Heart left ventricle (tissue), 13 donors: ENCODE measurements around the gene LZTFL1.

Experiments
- POLR2A ChIP-seq, 2 donors: fragments of 450-650 bp; IDR thresholded peaks; one replicate each; pipeline ENCODE4 v1.6.1; 2017; ENCODE audit warnings: antibody characterized with exemption in 2 of 2, mild to moderate bottlenecking in 2 of 2, moderate library complexity in 2 of 2
- TF ChIP-seq, protein P1 (sequence below), 12 donors: fragments of 200-600 bp; sonication (generic) in 4 of 12; IDR thresholded peaks; one replicate each; pipeline versions ENCODE4 v1.5.0 to v1.8.0; 2018 to 2022; ENCODE audit warnings: antibody characterized with exemption in 12 of 12, mild to moderate bottlenecking in 5 of 12
- donor health status: ischemic (EF 13 %, LVEDD 7.1; RV severe dilation, severe dysfunction).
- donor health status: DM: no; HTN: yes; CAD: no.
- donor health status: DM: no; HTN: no; CAD: no.
- donor health status: ischemic (EF 25% LVEDD 6.9; RV normal size, moderate dysfunction).
- donor health status: ischemic (EF 25% LVEDD 5.7; RV mildly dilated, moderate dysfunction).
- donor health status: ischemic (EF 35%, LVEDD 5.7; RV mildly dilated, moderate dysfunction).
- donor health status: nonischemic (EF 11% LVEDD 7.7; RV severe dilation, severe dysfunction).
- donor health status: DM: yes; HTN: yes; CAD: no.
- donor health status: PGD.
- donor health status: ischemic (EF 29% LVEDD 5.4; RV normal size, mild dysfunction).
- donor health status: nonischemic (EF 23%, LVEDD 6.1; RV moderate dilation, normal function).

DNA sequence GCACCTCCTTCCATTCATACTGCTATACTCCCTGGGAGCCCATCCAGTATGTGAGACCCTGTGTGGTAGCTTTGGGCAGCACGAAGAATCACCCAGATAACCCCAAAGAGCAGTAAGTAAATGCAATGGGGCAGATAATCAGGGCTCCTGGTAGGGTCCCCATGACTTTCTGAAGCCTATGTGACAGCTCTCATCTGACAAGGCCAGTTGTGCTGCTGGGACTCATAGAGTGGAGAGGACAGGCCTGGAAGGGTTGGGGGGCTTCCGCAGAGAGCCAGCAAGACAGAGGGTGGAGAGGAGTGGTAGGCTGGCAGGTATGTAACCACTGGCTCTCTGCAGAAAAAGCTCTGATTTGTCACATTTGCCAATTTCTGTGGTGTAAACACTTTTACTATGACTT, 42.3 kb downstream of the LZTFL1 start:
- TF ChIP-seq POLR2A (IDR thresholded peaks at IDR 0.05): no peak
- TF ChIP-seq, protein P1, sequence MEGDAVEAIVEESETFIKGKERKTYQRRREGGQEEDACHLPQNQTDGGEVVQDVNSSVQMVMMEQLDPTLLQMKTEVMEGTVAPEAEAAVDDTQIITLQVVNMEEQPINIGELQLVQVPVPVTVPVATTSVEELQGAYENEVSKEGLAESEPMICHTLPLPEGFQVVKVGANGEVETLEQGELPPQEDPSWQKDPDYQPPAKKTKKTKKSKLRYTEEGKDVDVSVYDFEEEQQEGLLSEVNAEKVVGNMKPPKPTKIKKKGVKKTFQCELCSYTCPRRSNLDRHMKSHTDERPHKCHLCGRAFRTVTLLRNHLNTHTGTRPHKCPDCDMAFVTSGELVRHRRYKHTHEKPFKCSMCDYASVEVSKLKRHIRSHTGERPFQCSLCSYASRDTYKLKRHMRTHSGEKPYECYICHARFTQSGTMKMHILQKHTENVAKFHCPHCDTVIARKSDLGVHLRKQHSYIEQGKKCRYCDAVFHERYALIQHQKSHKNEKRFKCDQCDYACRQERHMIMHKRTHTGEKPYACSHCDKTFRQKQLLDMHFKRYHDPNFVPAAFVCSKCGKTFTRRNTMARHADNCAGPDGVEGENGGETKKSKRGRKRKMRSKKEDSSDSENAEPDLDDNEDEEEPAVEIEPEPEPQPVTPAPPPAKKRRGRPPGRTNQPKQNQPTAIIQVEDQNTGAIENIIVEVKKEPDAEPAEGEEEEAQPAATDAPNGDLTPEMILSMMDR (IDR thresholded peaks at IDR 0.05): no peak
